ENCODE results near the gene RTP1. TPM values are rescaled to one million over a fixed set of nuclear protein-coding genes. Genes with fewer than 3 reads are reported as not detected.

The RTP1 gene
- total RNA-seq, 1 experiment from 2014 or later, result not detected

- ChIA-PET POLR2A (ENCODE audit: low non-redundant PET) (no interaction called here), CTCF (no interaction called here)
Observed at GRCh38 chr3:187212196-187212545, 14.9 kb downstream of the RTP1 start.

DNA sequence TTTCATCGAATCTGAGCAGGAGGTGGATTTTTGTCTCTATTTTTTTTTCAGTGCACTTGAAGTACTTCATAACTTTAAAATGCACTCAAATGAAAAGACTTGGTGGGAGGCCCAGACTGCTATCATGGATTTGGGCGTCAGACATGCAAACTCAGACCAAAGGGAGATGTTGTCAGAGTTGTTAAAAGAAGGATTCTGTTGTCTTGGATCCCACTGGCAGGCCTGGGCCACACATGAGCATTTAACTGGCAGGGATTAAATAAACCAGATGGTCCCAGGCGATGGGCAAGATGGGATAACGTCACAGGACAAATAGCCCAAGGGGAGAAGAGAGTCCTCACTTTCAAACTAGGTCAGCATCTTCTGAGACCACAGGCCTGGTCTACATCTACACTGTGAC lies 15.4 kb downstream of the RTP1 start:
- intact Hi-C loops (cut with micrococcal nuclease; ENCODE audit: unreplicated experiment), result no loop called here
- Histone ChIP-seq H3K4me1 (ENCODE audit: insufficient read depth, low read length, poor library complexity, severe bottlenecking) (no peaks in the 10 kb centered on the region), H3K4me3 (ENCODE audit: low read depth, low read length, poor library complexity, severe bottlenecking) (no peak overlapping the region), H3K27me3 (replicated peaks; ENCODE audit: insufficient read depth, low read depth, low read length, poor library complexity) (no peaks in the 10 kb centered on the region), H3K36me3 (ENCODE audit: insufficient read depth, low read length, poor library complexity, severe bottlenecking) (no peaks in the 10 kb centered on the region), H3K27ac (ENCODE audit: low read depth, low read length, poor library complexity, severe bottlenecking) (no peak overlapping the region), H3K9me3 (ENCODE audit: low read depth, low read length, poor library complexity, severe bottlenecking) (no peaks in the 10 kb centered on the region)
- TF ChIP-seq EZH2 (IDR thresholded peaks at IDR 0.05; ENCODE audit: borderline replicate concordance, low read depth, low read length, poor library complexity, severe bottlenecking) (no peak), CTCF (conservative IDR thresholded peaks at IDR 0.05; ENCODE audit: low read depth, low read length) (no peak)
- no TSS peak for BruUV-seq (replicated peaks)
- POLR2A ChIA-PET (ENCODE audit: low non-redundant PET), result no interaction called here
- CTCF ChIA-PET, result no interaction called here
- DNase-seq (ENCODE audit: low spot score), result no peak

More at GRCh38 chr3:187212196-187212545, 14.9 kb downstream of the RTP1 start:
- H3K36me3 ChIP-seq (ENCODE audit: insufficient read depth, low read length, poor library complexity, severe bottlenecking), result no peaks in the 10 kb centered on the region
- TF ChIP-seq EZH2 (IDR thresholded peaks at IDR 0.05; ENCODE audit: borderline replicate concordance, low read depth, low read length, poor library complexity, severe bottlenecking) (no peak), CTCF (conservative IDR thresholded peaks at IDR 0.05; ENCODE audit: low read depth, low read length) (no peak)
- no TSS peak for BruUV-seq (replicated peaks)
- H3K4me3 ChIP-seq (ENCODE audit: low read depth, low read length, poor library complexity, severe bottlenecking), result no peak overlapping the region
- H3K4me1 ChIP-seq (ENCODE audit: insufficient read depth, low read length, poor library complexity, severe bottlenecking), result no peaks in the 10 kb centered on the region
- no peaks in the 10 kb centered on the region for H3K27me3 ChIP-seq (replicated peaks; ENCODE audit: insufficient read depth, low read depth, low read length, poor library complexity)
- H3K9me3 ChIP-seq (ENCODE audit: low read depth, low read length, poor library complexity, severe bottlenecking), result no peaks in the 10 kb centered on the region
- intact Hi-C loops (cut with micrococcal nuclease; ENCODE audit: unreplicated experiment), result no loop called here
- no peak overlapping the region for H3K27ac ChIP-seq (ENCODE audit: low read depth, low read length, poor library complexity, severe bottlenecking)
- no peak for DNase-seq (ENCODE audit: low spot score)

DNA sequence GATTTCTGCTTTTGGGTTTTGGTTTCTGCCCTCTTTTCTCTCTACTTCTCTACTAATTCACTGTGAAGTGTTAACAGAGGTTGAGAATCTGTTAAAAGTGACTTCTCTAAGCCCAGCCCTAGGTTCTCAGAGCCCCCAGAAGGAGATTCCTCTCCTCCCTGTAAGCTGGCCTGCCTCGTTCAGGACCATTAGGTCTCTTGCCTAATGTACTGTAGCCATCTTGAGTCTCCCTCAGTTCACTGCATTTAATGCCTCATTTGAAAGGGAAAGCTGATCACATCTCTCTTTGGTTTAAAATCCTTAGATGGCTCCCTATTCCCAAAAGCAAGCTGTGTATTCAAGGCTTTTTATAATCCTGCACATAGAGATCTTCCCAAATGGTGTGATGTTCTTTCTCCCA lies 16.3 kb downstream of the RTP1 start:
- Histone ChIP-seq H3K27me3 (replicated peaks; ENCODE audit: insufficient read depth, low read depth, low read length, poor library complexity) (no peaks in the 10 kb centered on the region), H3K36me3 (ENCODE audit: insufficient read depth, low read length, poor library complexity, severe bottlenecking) (no peaks in the 10 kb centered on the region), H3K27ac (ENCODE audit: low read depth, low read length, poor library complexity, severe bottlenecking) (no peak overlapping the region), H3K9me3 (ENCODE audit: low read depth, low read length, poor library complexity, severe bottlenecking) (no peaks in the 10 kb centered on the region), H3K4me1 (ENCODE audit: insufficient read depth, low read length, poor library complexity, severe bottlenecking) (no peaks in the 10 kb centered on the region), H3K4me3 (ENCODE audit: low read depth, low read length, poor library complexity, severe bottlenecking) (no peak overlapping the region)
- intact Hi-C loops (cut with micrococcal nuclease; ENCODE audit: unreplicated experiment), result no loop called here
- BruUV-seq (replicated peaks), result no TSS peak
- ChIA-PET POLR2A (ENCODE audit: low non-redundant PET) (no interaction called here), CTCF (no interaction called here)
- TF ChIP-seq CTCF (conservative IDR thresholded peaks at IDR 0.05; ENCODE audit: low read depth, low read length) (no peak), EZH2 (IDR thresholded peaks at IDR 0.05; ENCODE audit: borderline replicate concordance, low read depth, low read length, poor library complexity, severe bottlenecking) (no peak)
- DNase-seq (ENCODE audit: low spot score), result no peak

All from A673 (cell line).